K562 (cell line): ENCODE measurements around the gene TIGAR. TPM values are rescaled to one million over a fixed set of nuclear protein-coding genes. Genes with fewer than 3 reads are reported as not detected.

Experiments
- ATF6 ChIP-seq: sonication (generic); formaldehyde crosslinking; IDR thresholded peaks from 2 replicates; pipeline ENCODE4 v1.4.0; 2020; ENCODE audit warnings: mild to moderate bottlenecking, missing genetic modification reagents
- BRD4 ChIP-seq: fragments of 200-600 bp; sonication (generic); IDR thresholded peaks from 2 replicates; pipeline ENCODE4 v1.6.1; 2017; ENCODE audit warnings: inconsistent platforms
- CBX3 ChIP-seq, 2 experiments: IDR thresholded peaks; 1 replicate in 1 of 2; 2 replicates in 1 of 2; pipeline ENCODE4 v1.6.1; 2012; ENCODE audit warnings: inconsistent platforms in 2 of 2, low read length in 2 of 2, borderline replicate concordance in 1 of 2, control low read depth in 1 of 2
- FOXK2 ChIP-seq, 2 experiments: fragments of 450-650 bp; IDR thresholded peaks in 1 of 2; conservative IDR thresholded peaks in 1 of 2; 2 replicates each; pipeline ENCODE4 v1.6.1; 2016; ENCODE audit warnings: low read depth in 2 of 2, mild to moderate bottlenecking in 1 of 2
- FUS ChIP-seq: fragments of 200-400 bp; formaldehyde crosslinking; optimal IDR thresholded peaks from 2 replicates; pipeline ENCODE3; 2017; ENCODE audit warnings: low read depth, low read length
- HMG20A ChIP-seq: fragments of 450-650 bp; formaldehyde crosslinking; conservative IDR thresholded peaks from 2 replicates; pipeline ENCODE4 v1.4.0; 2020; ENCODE audit warnings: mild to moderate bottlenecking, mixed read lengths
- MGA ChIP-seq: fragments of 450-650 bp; IDR thresholded peaks from 2 replicates; pipeline ENCODE4 v1.6.1; 2016; ENCODE audit warnings: mild to moderate bottlenecking, moderate library complexity
- PPARD ChIP-seq: fragments of 250-450 bp; sonication (Bioruptor Pico); IDR thresholded peaks from 2 replicates; pipeline ENCODE4 v1.8.0; 2022; ENCODE audit warnings: inconsistent platforms, mild to moderate bottlenecking, moderate library complexity
- RAD21 ChIP-seq, 2 experiments: fragments of 250-450 bp in 1 of 2; fragments of 450-650 bp in 1 of 2; sonication (Bioruptor Pico) in 1 of 2; formaldehyde crosslinking in 1 of 2; IDR thresholded peaks in 1 of 2; conservative IDR thresholded peaks in 1 of 2; 2 replicates each; pipeline versions ENCODE4 v1.4.0 to v1.8.0; 2020 to 2022; ENCODE audit warnings: mild to moderate bottlenecking in 2 of 2, moderate library complexity in 1 of 2
- THRB ChIP-seq: fragments of 450-650 bp; formaldehyde crosslinking; conservative IDR thresholded peaks from 2 replicates; pipeline ENCODE4 v1.4.0; 2022; ENCODE audit warnings: mild to moderate bottlenecking, missing genetic modification characterization
- ZNF146 ChIP-seq: IDR thresholded peaks from one replicate; pipeline ENCODE4 v1.6.1; 2018; ENCODE audit warnings: missing compliant biosample characterization; ENCODE audit not compliant: unreplicated experiment
- polyA plus RNA-seq, 8 experiments: library from polyadenylated mRNA; depleted of rRNA in 4 of 8; stranded (reverse) in 5 of 8; unstranded in 3 of 8; fragments of >200 nt; fragmentation: Nextera tagmentation in 2 of 8; fragmentation: Illumina TruSeq in 1 of 8; extraction: Ambion mirVana in 2 of 8; extraction: Trizol in 1 of 8; gene quantifications; 2 replicates each; pipeline versions ENCODE4 v1.2.1 to v1.2.3, GENCODE V29; 2011 to 2014; ENCODE audit warnings: inconsistent platforms in 1 of 8, missing spikeins in 1 of 8
- total RNA-seq, 7 experiments: library from RNA; depleted of rRNA in 6 of 7; stranded (reverse); fragments of >200 nt in 6 of 7; fragmentation: Illumina TruSeq in 2 of 7; extraction: Trizol in 2 of 7; gene quantifications; 2 replicates each; pipeline versions ENCODE4 v1.2.1 to v1.2.3, GENCODE V29; 2011 to 2021; ENCODE audit warnings: low replicate concordance in 1 of 7

Gene TIGAR
- total and polyA plus RNA-seq, 9 of the 15 experiments (the other 6 are each of a cell fraction or from before 2014, with no cell fraction given), result 0.11 to 1.0 (median 0.53) TPM; not detected in 2

- 0 out of 2 replicates have a peak, but pooled peaks have one; percentile 42 for TF ChIP-seq ATF6 (CRISPR knock-in tag)
- TF ChIP-seq HMG20A (CRISPR knock-in tag), result no peak
- TF ChIP-seq PPARD (CRISPR knock-in tag), result no peak
- no peak for TF ChIP-seq FOXK2 (conservative IDR thresholded peaks at IDR 0.05 in 1 of 2, IDR thresholded peaks at IDR 0.05 in 1 of 2; ENCODE audit: low read depth in 2 of 2)
- no peak for TF ChIP-seq RAD21 (CRISPR knock-in tag; conservative IDR thresholded peaks at IDR 0.05 in 1 of 2, IDR thresholded peaks at IDR 0.05 in 1 of 2)
- no peak for TF ChIP-seq ZNF146 (CRISPR knock-in tag)
- peak; percentile 98 for TF ChIP-seq MGA
- no peak for TF ChIP-seq BRD4
- TF ChIP-seq FUS, result no peak
- no peak for TF ChIP-seq THRB (CRISPR knock-in tag)
- TF ChIP-seq CBX3 (IDR thresholded peaks at IDR 0.05; ENCODE audit: borderline replicate concordance in 1 of 2, low read length in 2 of 2), result peak in 1 of 2 experiments; percentile 64; a peak in 1 of 3 replicates
Measured at GRCh38 chr12:4272424-4273272, 48.4 kb upstream of the TIGAR start (continued).
